Keratinocyte (primary cell): ENCODE data around the gene ABITRAM. TPM values are rescaled to one million over a fixed set of nuclear protein-coding genes. Genes with fewer than 3 reads are reported as not detected.

Source experiments
- DNase-seq: peaks from one replicate; pipeline ENCODE4 v3.0.0-alpha.2; 2011; ENCODE audit warnings: low read depth, missing footprints, low spot score
- FAIRE-seq: peaks from 2 replicates; lab custom pipeline; 2011; peaks lifted over from hg19 to GRCh38; lab: Jason Lieb, UNC
- H2AFZ ChIP-seq: 2 replicates; pipeline ENCODE4 v1.6.0; 2012; ENCODE audit warnings: low read length, control low read depth, inconsistent platforms; ENCODE audit not compliant: control insufficient read depth
- H3K27ac ChIP-seq: 2 replicates; pipeline ENCODE4 v1.5.1; 2011; ENCODE audit warnings: low read length; ENCODE audit not compliant: control insufficient read depth, insufficient read depth
- H3K27me3 ChIP-seq: 3 replicates; pipeline ENCODE4 v1.6.0; 2011; ENCODE audit warnings: low read length; ENCODE audit not compliant: control insufficient read depth, insufficient read depth; ENCODE audit errors: extremely low read depth
- H3K36me3 ChIP-seq, 2 experiments: 2 replicates in 1 of 2; 3 replicates in 1 of 2; pipeline ENCODE4 v1.5.1; 2011; ENCODE audit warnings: low read length in 2 of 2, mild to moderate bottlenecking in 1 of 2; ENCODE audit not compliant: control insufficient read depth in 2 of 2, insufficient read depth in 2 of 2; ENCODE audit errors: extremely low read depth in 1 of 2
- H3K4me1 ChIP-seq: 3 replicates; pipeline ENCODE4 v1.5.1; 2011; ENCODE audit warnings: low read length; ENCODE audit not compliant: control insufficient read depth, insufficient read depth; ENCODE audit errors: extremely low read depth
- H3K4me2 ChIP-seq: 3 replicates; pipeline ENCODE4 v1.6.0; 2011; ENCODE audit warnings: low read depth, low read length; ENCODE audit not compliant: control insufficient read depth, insufficient read depth; ENCODE audit errors: extremely low read depth
- H3K4me3 ChIP-seq, 3 experiments: fragments of 200-600 bp in 1 of 3; sonication (generic) in 1 of 3; 2 replicates in 2 of 3; 3 replicates in 1 of 3; pipeline ENCODE4 v1.5.1; 2011 to 2016; ENCODE audit warnings: low read length in 3 of 3, mild to moderate bottlenecking in 3 of 3, control low read depth in 2 of 3, inconsistent platforms in 1 of 3, low read depth in 1 of 3, mixed read lengths in 1 of 3, mixed run types in 1 of 3, moderate library complexity in 1 of 3; ENCODE audit not compliant: control insufficient read depth in 2 of 3, insufficient read depth in 2 of 3; ENCODE audit errors: extremely low read depth in 1 of 3
- H3K79me2 ChIP-seq: 2 replicates; pipeline ENCODE4 v1.6.0; 2012; ENCODE audit warnings: low read length; ENCODE audit not compliant: control insufficient read depth, insufficient read depth
- H3K9ac ChIP-seq: 3 replicates; pipeline ENCODE4 v1.6.0; 2011; ENCODE audit warnings: low read length; ENCODE audit not compliant: control insufficient read depth, insufficient read depth; ENCODE audit errors: extremely low read depth
- H3K9me1 ChIP-seq: 3 replicates; pipeline ENCODE4 v1.6.0; 2011; ENCODE audit warnings: low read length; ENCODE audit not compliant: control insufficient read depth, insufficient read depth; ENCODE audit errors: extremely low read depth
- H3K9me3 ChIP-seq: 2 replicates; pipeline ENCODE4 v1.5.1; 2012; ENCODE audit warnings: low read depth, low read length; ENCODE audit not compliant: control insufficient read depth
- H4K20me1 ChIP-seq: 3 replicates; pipeline ENCODE4 v1.6.0; 2011; ENCODE audit warnings: low read length; ENCODE audit not compliant: control insufficient read depth, insufficient read depth; ENCODE audit errors: extremely low read depth
- CTCF ChIP-seq, 3 experiments: IDR thresholded peaks in 1 of 3; conservative IDR thresholded peaks in 1 of 3; optimal IDR thresholded peaks in 1 of 3; 2 replicates in 2 of 3; 3 replicates in 1 of 3; pipeline versions ENCODE3 to v1.5.1; 2011; ENCODE audit warnings: low read length in 3 of 3, mild to moderate bottlenecking in 3 of 3, moderate library complexity in 2 of 3, control low read depth in 1 of 3, inconsistent platforms in 1 of 3; ENCODE audit not compliant: insufficient read depth in 2 of 3; ENCODE audit errors: extremely low read depth in 1 of 3
- EZH2 ChIP-seq: IDR thresholded peaks from one replicate; pipeline ENCODE4 v1.6.1; 2012; ENCODE audit warnings: inconsistent platforms, mild to moderate bottlenecking, low read length, moderate library complexity
- dilution Hi-C: fragments of 300-500 bp; cut with MboI; formaldehyde crosslinking; loops from one replicate; pipeline ENCODE4 v1.7.0; 2020; ENCODE audit warnings: low sequenced_read_pairs; ENCODE audit not compliant: extremely low pct_ligation_motif_present
- polyA plus RNA-seq, 5 experiments: library from polyadenylated mRNA; depleted of rRNA in 3 of 5; stranded (reverse) in 3 of 5; stranded (forward) in 1 of 5; unstranded in 1 of 5; fragments of >200 nt; gene quantifications; 1 replicate in 1 of 5; 2 replicates in 3 of 5; 3 replicates in 1 of 5; pipeline versions ENCODE4 v1.2.1 to v1.2.3, GENCODE V29; 2011 to 2012; ENCODE audit warnings: missing spikeins in 2 of 5, low read depth in 1 of 5, low replicate concordance in 1 of 5

Gene ABITRAM
- polyA plus RNA-seq, 1 donor (not counting 4 experiments of a cell fraction or from before 2014, with no cell fraction given) = 30.5 TPM

DNA sequence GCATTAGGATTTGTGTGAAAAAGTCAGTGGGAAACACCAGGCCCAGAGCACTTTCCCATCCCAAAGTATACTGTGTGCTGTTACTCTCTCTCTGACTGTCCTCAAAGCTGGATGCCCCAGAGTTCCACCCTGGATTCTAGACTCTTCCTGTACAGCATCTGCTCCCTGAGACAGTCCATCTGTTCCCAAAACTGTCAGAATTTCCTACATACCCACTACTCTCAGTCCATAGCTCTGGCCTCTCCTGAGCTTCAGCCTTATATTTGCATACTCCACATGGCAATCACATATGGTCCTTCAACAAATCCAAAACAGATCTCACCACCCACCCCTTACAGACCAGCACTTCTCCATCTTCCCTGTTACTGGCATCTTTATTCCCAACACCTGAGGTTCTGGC, 9.7 kb upstream of the ABITRAM start:
- DNase-seq (no peak), FAIRE-seq (no peak)
- Histone ChIP-seq H3K9me1 (no peaks in the 10 kb centered on the region), H3K9ac (no peak overlapping the region), H3K79me2 (no peaks in the 10 kb centered on the region), H4K20me1 (no peaks in the 10 kb centered on the region), H3K4me3 (no peak overlapping the region), H3K27me3 (no peaks in the 10 kb centered on the region), H3K4me2 (no peak overlapping the region), H3K4me1 (no peaks in the 10 kb centered on the region), H3K27ac (no peak overlapping the region), H3K9me3 (no peaks in the 10 kb centered on the region), H2AFZ (no peak overlapping the region), H3K36me3 (peaks cover 7 to 28% of the 10 kb centered on the region in 2 experiments)
- TF ChIP-seq EZH2 = no peak
- no peak for TF ChIP-seq CTCF (optimal IDR thresholded peaks at IDR 0.05 in 1 of 3, IDR thresholded peaks at IDR 0.05 in 1 of 3, conservative IDR thresholded peaks at IDR 0.05 in 1 of 3; ENCODE audit: extremely low read depth in 1 of 3, insufficient read depth in 2 of 3, low read length in 3 of 3)
- dilution Hi-C loops = no loop called here

GRCh38 chr9:108928386-108928785, 5.8 kb upstream of the ABITRAM start:
- no peak overlapping the region for H2AFZ ChIP-seq
- H3K4me2 ChIP-seq = no peak overlapping the region
- TF ChIP-seq CTCF (optimal IDR thresholded peaks at IDR 0.05 in 1 of 3, IDR thresholded peaks at IDR 0.05 in 1 of 3, conservative IDR thresholded peaks at IDR 0.05 in 1 of 3; ENCODE audit: extremely low read depth in 1 of 3, insufficient read depth in 2 of 3, low read length in 3 of 3) (no peak), EZH2 (no peak)
- no peak overlapping the region for H3K9ac ChIP-seq
- H3K27ac ChIP-seq = no peak overlapping the region
- H3K27me3 ChIP-seq = no peaks in the 10 kb centered on the region
- peaks cover 7 to 25% of the 10 kb centered on the region in 2 experiments for H3K36me3 ChIP-seq
- H3K79me2 ChIP-seq = peaks cover 23% of the 10 kb centered on the region
- FAIRE-seq = no peak
- no peaks in the 10 kb centered on the region for H3K9me1 ChIP-seq
- H3K4me1 ChIP-seq = peaks cover 8% of the 10 kb centered on the region
- dilution Hi-C loops = no loop called here
- H3K4me3 ChIP-seq = no peak overlapping the region
- DNase-seq = no peak
- no peaks in the 10 kb centered on the region for H4K20me1 ChIP-seq
- no peaks in the 10 kb centered on the region for H3K9me3 ChIP-seq
